ENCODE measurements around the gene PMM2. TPM values are rescaled to one million over a fixed set of nuclear protein-coding genes. Genes with fewer than 3 reads are reported as not detected.

Gene PMM2
- total RNA-seq, 1 experiment from 2014 or later: 59.4 TPM

- Mint-ChIP-seq H3K4me3 (ENCODE audit: unreplicated experiment) (no peak overlapping the region), H3K27ac (ENCODE audit: low read depth, unreplicated experiment) (no peak overlapping the region), H3K9me3 (ENCODE audit: unreplicated experiment) (no peaks in the 10 kb centered on the region), H3K36me3 (ENCODE audit: insufficient read depth, unreplicated experiment) (peaks cover 6% of the 10 kb centered on the region), H3K27me3 (ENCODE audit: insufficient read depth, unreplicated experiment) (no peaks in the 10 kb centered on the region), H3K4me1 (ENCODE audit: insufficient read depth, unreplicated experiment) (peaks cover 23% of the 10 kb centered on the region)
- no peak for DNase-seq (ENCODE audit: unreplicated experiment)
- no TSS peak for BruUV-seq (replicated peaks)
- ChIA-PET POLR2A (interaction anchor here (0.6 to 1.8 kb wide), 3 partner anchors 10 to 146 kb away, joined by 3 to 14 read pairs (median 3); partner anchors contain the start of gene CARHSP1), CTCF (interaction anchor here (0.7 to 5.5 kb wide), 31 partner anchors 10 to 314 kb away, joined by 3 to 56 read pairs (median 6); partner anchors contain the start of genes CARHSP1 and PMM2)
- no peak for TF ChIP-seq CTCF (IDR thresholded peaks at IDR 0.05; ENCODE audit: unreplicated experiment)
- intact Hi-C loops (cut with micrococcal nuclease): loop anchor here (1.0 to 10.0 kb wide), 4 partner anchors 84 to 314 kb away; partner anchors contain the start of genes PMM2 and TMEM186
These were observed 83.3 kb downstream of the PMM2 start for GRCh38 chr16:8880839-8881510.

GRCh38 chr16:8882041-8882617, 84.5 kb downstream of the PMM2 start, which contains the start of gene LITAFD:
LITAFD (plus strand) TSS chr16:8882351; CDS start chr16:8884356, 2,005 bp downstream.
- H3K36me3 Mint-ChIP-seq (ENCODE audit: insufficient read depth, unreplicated experiment): peaks cover 9% of the 10 kb centered on the region
- peaks cover 32% of the 10 kb centered on the region for H3K4me1 Mint-ChIP-seq (ENCODE audit: insufficient read depth, unreplicated experiment)
- no peak for TF ChIP-seq CTCF (IDR thresholded peaks at IDR 0.05; ENCODE audit: unreplicated experiment)
- no peaks in the 10 kb centered on the region for H3K27me3 Mint-ChIP-seq (ENCODE audit: insufficient read depth, unreplicated experiment)
- POLR2A ChIA-PET: interaction anchor here (0.6 kb wide), 1 partner anchor 82 kb away, joined by 5 read pairs; no protein-coding TSS in a partner anchor
- no peaks in the 10 kb centered on the region for H3K9me3 Mint-ChIP-seq (ENCODE audit: unreplicated experiment)
- no peak for DNase-seq (ENCODE audit: unreplicated experiment)
- H3K4me3 Mint-ChIP-seq (ENCODE audit: unreplicated experiment): no peak within 1 kb of the TSS
- no peak within 1 kb of the TSS for H3K27ac Mint-ChIP-seq (ENCODE audit: low read depth, unreplicated experiment)
- no TSS peak for BruUV-seq (replicated peaks)
- intact Hi-C loops (cut with micrococcal nuclease): loop anchor here (10.0 kb wide), 1 partner anchor 253 kb away; no protein-coding TSS in a partner anchor
- CTCF ChIA-PET: interaction anchor here (0.7 to 5.5 kb wide), 12 partner anchors 9 to 315 kb away, joined by 3 to 56 read pairs (median 15); partner anchors contain the start of gene CARHSP1

GRCh38 chr16:8882725-8883377, 85.2 kb downstream of the PMM2 start:
- Mint-ChIP-seq H3K36me3 (ENCODE audit: insufficient read depth, unreplicated experiment) (peaks cover 9% of the 10 kb centered on the region), H3K9me3 (ENCODE audit: unreplicated experiment) (no peaks in the 10 kb centered on the region), H3K4me1 (ENCODE audit: insufficient read depth, unreplicated experiment) (peaks cover 33% of the 10 kb centered on the region), H3K4me3 (ENCODE audit: unreplicated experiment) (no peak overlapping the region), H3K27me3 (ENCODE audit: insufficient read depth, unreplicated experiment) (no peaks in the 10 kb centered on the region), H3K27ac (ENCODE audit: low read depth, unreplicated experiment) (no peak overlapping the region)
- no peak for DNase-seq (ENCODE audit: unreplicated experiment)
- CTCF ChIA-PET: interaction anchor here (1.8 to 5.1 kb wide), 3 partner anchors 222 to 315 kb away, joined by 7 to 36 read pairs (median 15); no protein-coding TSS in a partner anchor
- POLR2A ChIA-PET: no interaction called here
- TF ChIP-seq CTCF (IDR thresholded peaks at IDR 0.05; ENCODE audit: unreplicated experiment): no peak
- intact Hi-C loops (cut with micrococcal nuclease): loop anchor here (10.0 kb wide), 1 partner anchor 252 kb away; no protein-coding TSS in a partner anchor
- no TSS peak for BruUV-seq (replicated peaks)

Data from MCF 10A (cell line).